D721Med (cell line): ENCODE measurements around the gene ATXN1.

Experiments
- DNase-seq: peaks from one replicate; pipeline ENCODE4 v3.0.0; 2011; ENCODE audit warnings: low spot score; ENCODE audit not compliant: insufficient read length
- FAIRE-seq: peaks from 2 replicates; lab custom pipeline; 2011; peaks lifted over from hg19 to GRCh38; lab: Jason Lieb, UNC
- CTCF ChIP-seq: IDR thresholded peaks from 2 replicates; pipeline ENCODE4 v1.5.1; 2012; ENCODE audit warnings: mild to moderate bottlenecking, control low read depth; ENCODE audit not compliant: insufficient read depth; ENCODE audit errors: missing control alignments

Gene ATXN1

GRCh38 chr6:16480763-16481560 lies 280.3 kb downstream of the ATXN1 start:
- no peak for DNase-seq
- TF ChIP-seq CTCF: no peak

GRCh38 chr6:16477367-16478149 lies 283.7 kb downstream of the ATXN1 start:
- no peak for DNase-seq
- no peak for TF ChIP-seq CTCF
- no peak for FAIRE-seq

More at GRCh38 chr6:16480763-16481560, 280.3 kb downstream of the ATXN1 start:
- FAIRE-seq: no peak

GRCh38 chr6:16476861-16477260 lies 284.4 kb downstream of the ATXN1 start:
- FAIRE-seq (no peak), DNase-seq (no peak)
- TF ChIP-seq CTCF: no peak

GRCh38 chr6:16475494-16475781 lies 285.8 kb downstream of the ATXN1 start:
- TF ChIP-seq CTCF: no peak
- no peak for DNase-seq
- no peak for FAIRE-seq

- no peak for TF ChIP-seq CTCF
- FAIRE-seq (no peak), DNase-seq (no peak)
Measured at GRCh38 chr6:16474772-16475493, 286.3 kb downstream of the ATXN1 start.

- no peak for DNase-seq
- no peak for TF ChIP-seq CTCF
- FAIRE-seq: no peak
Measured at GRCh38 chr6:16473908-16474771, 287.1 kb downstream of the ATXN1 start.
